Measurements from ENCODE around the gene LLGL2.

LLGL2 gene

GRCh38 chr17:75511270-75511609 is 14.3 kb upstream of the LLGL2 start:
- Histone ChIP-seq H3K4me2 (ENCODE audit: low read length) (no peak overlapping the region), H3K9me2 (replicated peaks; ENCODE audit: control insufficient read depth, low read length) (no peaks in the 10 kb centered on the region), H3K79me2 (ENCODE audit: control insufficient read depth, low read length) (no peaks in the 10 kb centered on the region), H3F3A (ENCODE audit: control insufficient read depth, insufficient read depth) (no peaks in the 10 kb centered on the region; the same call in 1 of the 2 replicates), H3K36me3 (ENCODE audit: control insufficient read depth, low read length) (no peaks in the 10 kb centered on the region), H3K9me3 (ENCODE audit: control insufficient read depth, insufficient read depth, low read length) (no peaks in the 10 kb centered on the region), H3K4me3 (ENCODE audit: low read length) (no peak overlapping the region), H4K20me1 (ENCODE audit: control insufficient read depth, insufficient read depth, low read depth, low read length) (no peaks in the 10 kb centered on the region), H3K27ac (ENCODE audit: low read depth, low read length) (no peak overlapping the region), H3K27me3 (ENCODE audit: control insufficient read depth, low read length) (peaks cover 17% of the 10 kb centered on the region), H3K4me1 (ENCODE audit: control insufficient read depth, low read length) (peaks cover 11% of the 10 kb centered on the region)
- TF ChIP-seq CTCF (IDR thresholded peaks at IDR 0.05; ENCODE audit: low read depth, low read length, poor library complexity, severe bottlenecking) = no peak
- TF ChIP-seq EZH2phosphoT487 (IDR thresholded peaks at IDR 0.05; ENCODE audit: borderline replicate concordance, low read length) = no peak

GRCh38 chr17:75511610-75512575 is 13.6 kb upstream of the LLGL2 start:
- no peaks in the 10 kb centered on the region for H3K9me3 ChIP-seq (ENCODE audit: control insufficient read depth, insufficient read depth, low read length)
- H3F3A ChIP-seq (ENCODE audit: control insufficient read depth, insufficient read depth) = no peaks in the 10 kb centered on the region; the same call in 1 of the 2 replicates
- H3K9me2 ChIP-seq (replicated peaks; ENCODE audit: control insufficient read depth, low read length) = no peaks in the 10 kb centered on the region
- TF ChIP-seq EZH2phosphoT487 (IDR thresholded peaks at IDR 0.05; ENCODE audit: borderline replicate concordance, low read length) = no peak
- TF ChIP-seq CTCF (IDR thresholded peaks at IDR 0.05; ENCODE audit: low read depth, low read length, poor library complexity, severe bottlenecking) = no peak
- no peak overlapping the region for H3K4me3 ChIP-seq (ENCODE audit: low read length)
- H3K27me3 ChIP-seq (ENCODE audit: control insufficient read depth, low read length) = peaks cover 17% of the 10 kb centered on the region
- no peak overlapping the region for H3K4me2 ChIP-seq (ENCODE audit: low read length)
- H4K20me1 ChIP-seq (ENCODE audit: control insufficient read depth, insufficient read depth, low read depth, low read length) = no peaks in the 10 kb centered on the region
- H3K36me3 ChIP-seq (ENCODE audit: control insufficient read depth, low read length) = no peaks in the 10 kb centered on the region
- H3K4me1 ChIP-seq (ENCODE audit: control insufficient read depth, low read length) = peaks cover 11% of the 10 kb centered on the region
- no peak overlapping the region for H3K27ac ChIP-seq (ENCODE audit: low read depth, low read length)
- peaks cover 3% of the 10 kb centered on the region for H3K79me2 ChIP-seq (ENCODE audit: control insufficient read depth, low read length)

- Histone ChIP-seq H3K4me3 (ENCODE audit: low read length) (no peak overlapping the region), H3K4me2 (ENCODE audit: low read length) (no peak overlapping the region), H4K20me1 (ENCODE audit: control insufficient read depth, insufficient read depth, low read depth, low read length) (peaks cover 5% of the 10 kb centered on the region; the same call in 1 of the 2 replicates), H3K9me3 (ENCODE audit: control insufficient read depth, insufficient read depth, low read length) (no peaks in the 10 kb centered on the region), H3F3A (ENCODE audit: control insufficient read depth, insufficient read depth) (no peaks in the 10 kb centered on the region; the same call in 1 of the 2 replicates), H3K79me2 (ENCODE audit: control insufficient read depth, low read length) (peaks cover 15% of the 10 kb centered on the region), H3K36me3 (ENCODE audit: control insufficient read depth, low read length) (peaks cover 3% of the 10 kb centered on the region), H3K9me2 (replicated peaks; ENCODE audit: control insufficient read depth, low read length) (no peaks in the 10 kb centered on the region), H3K27ac (ENCODE audit: low read depth, low read length) (no peak overlapping the region), H3K27me3 (ENCODE audit: control insufficient read depth, low read length) (peaks cover 17% of the 10 kb centered on the region), H3K4me1 (ENCODE audit: control insufficient read depth, low read length) (peaks cover 22% of the 10 kb centered on the region)
- no peak for TF ChIP-seq EZH2phosphoT487 (IDR thresholded peaks at IDR 0.05; ENCODE audit: borderline replicate concordance, low read length)
- TF ChIP-seq CTCF (IDR thresholded peaks at IDR 0.05; ENCODE audit: low read depth, low read length, poor library complexity, severe bottlenecking) = no peak
Observed at GRCh38 chr17:75512926-75513640, 12.4 kb upstream of the LLGL2 start.
